HG02642 (cell line): ENCODE data around the gene YIPF2.

Experiments
- ATAC-seq: cut with Tn5 transposase; IDR thresholded peaks from one replicate; pipeline ENCODE4 v1.9.1; 2021; ENCODE audit warnings: mild to moderate bottlenecking; ENCODE audit not compliant: unreplicated experiment, poor library complexity

The YIPF2 gene

DNA sequence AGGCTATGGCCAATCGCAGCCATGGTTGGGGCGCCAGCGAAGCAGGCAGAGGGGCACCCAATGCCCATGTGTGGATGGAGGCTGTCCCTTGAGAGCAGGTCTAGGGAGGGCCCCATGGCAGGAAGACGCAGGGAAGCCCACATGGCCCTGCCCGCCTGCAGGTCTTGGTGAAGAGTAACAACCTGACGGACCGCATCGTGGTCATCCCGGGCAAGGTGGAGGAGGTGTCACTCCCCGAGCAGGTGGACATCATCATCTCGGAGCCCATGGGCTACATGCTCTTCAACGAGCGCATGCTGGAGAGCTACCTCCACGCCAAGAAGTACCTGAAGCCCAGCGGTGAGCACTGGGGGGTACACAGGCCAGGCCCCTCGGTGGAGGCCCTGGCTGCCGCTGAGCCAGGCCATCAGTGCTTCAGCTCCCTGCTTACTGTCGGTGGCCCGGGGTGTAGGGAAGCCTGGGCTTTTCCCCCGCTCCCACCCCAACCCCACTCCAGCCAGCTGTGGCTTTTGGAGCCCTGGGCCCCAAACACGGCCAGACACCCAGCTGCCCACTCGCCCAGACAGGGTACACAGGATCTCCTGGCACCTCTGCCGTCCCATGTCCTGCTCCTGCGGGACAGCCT lies 14.6 kb downstream of the YIPF2 start:
- no peak for ATAC-seq

DNA sequence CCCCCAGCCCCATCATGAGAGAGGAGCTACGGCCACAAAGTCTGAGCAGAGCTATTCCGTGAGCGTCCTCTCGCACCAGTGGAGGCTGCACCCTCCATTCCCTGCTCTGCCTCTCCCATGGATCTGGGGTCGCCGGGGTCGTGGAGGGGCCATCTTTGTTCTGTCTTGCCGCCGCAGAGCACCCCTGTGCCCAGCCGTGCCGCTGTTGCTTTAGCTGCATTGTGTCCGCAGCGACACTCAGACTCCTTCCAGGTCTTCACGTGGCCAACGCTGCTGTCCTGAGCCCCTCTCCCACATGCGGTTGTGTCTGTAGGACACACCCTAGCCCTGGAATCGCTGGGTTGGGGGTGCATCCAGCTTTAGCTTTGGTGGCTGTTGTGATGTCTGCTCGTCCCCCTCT lies 15.8 kb downstream of the YIPF2 start:
- no peak for ATAC-seq

DNA sequence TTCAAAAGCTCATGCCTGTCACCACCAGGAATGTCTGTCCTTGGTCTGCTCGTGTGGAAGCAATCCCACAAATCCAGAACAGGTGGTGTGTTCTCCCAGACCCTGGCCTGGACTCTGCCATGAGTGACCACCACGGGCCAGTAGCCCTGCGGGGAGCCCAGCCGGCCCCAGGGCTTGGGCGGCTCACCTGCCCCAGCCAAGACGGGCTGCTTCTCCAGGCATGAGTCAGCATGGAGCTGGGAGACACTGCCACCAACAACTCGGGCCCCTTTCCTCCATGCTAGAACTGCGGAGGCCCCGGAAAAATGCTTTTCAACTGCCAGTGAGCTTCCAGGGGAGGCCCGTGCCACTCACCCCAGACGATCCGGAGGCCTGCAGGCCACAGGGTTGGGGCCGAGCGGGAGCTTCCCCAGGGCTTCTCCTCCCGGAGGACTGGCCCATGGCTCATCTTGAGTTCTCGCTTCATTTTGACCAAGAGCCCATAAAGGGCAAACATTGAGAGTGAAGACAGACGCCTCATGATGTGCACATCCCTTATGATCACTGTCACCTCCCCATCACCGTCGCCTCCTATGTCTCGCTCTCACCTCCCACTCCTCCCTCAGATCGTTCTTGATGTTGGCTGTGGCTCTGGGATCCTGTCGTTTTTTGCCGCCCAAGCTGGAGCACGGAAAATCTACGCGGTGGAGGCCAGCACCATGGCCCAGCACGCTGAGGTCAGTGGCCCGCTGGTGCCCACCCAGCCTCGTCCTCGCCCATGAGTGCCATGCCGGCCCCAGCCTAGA lies 16.7 kb downstream of the YIPF2 start:
- no peak for ATAC-seq

GRCh38 chr19:10908380-10908960 lies 20.0 kb downstream of the YIPF2 start:
- no peak for ATAC-seq

DNA sequence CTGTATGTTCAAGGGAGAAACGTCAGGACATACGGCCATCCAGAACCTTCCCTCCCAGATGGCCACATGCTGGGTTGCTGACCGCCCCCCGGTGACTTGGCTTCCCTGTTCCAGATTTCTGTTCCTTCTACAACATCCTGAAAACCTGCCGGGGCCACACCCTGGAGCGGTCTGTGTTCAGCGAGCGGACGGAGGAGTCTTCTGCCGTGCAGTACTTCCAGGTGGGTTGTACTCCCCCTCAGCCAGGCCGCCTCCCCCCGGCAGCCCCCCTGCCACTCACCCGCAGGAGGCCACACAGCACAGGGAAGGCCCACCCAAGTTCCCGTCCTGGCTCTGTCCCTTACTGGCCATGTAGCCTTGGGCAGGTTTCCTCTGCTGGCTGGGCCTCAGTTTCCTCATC lies 20.5 kb downstream of the YIPF2 start:
- no peak for ATAC-seq

DNA sequence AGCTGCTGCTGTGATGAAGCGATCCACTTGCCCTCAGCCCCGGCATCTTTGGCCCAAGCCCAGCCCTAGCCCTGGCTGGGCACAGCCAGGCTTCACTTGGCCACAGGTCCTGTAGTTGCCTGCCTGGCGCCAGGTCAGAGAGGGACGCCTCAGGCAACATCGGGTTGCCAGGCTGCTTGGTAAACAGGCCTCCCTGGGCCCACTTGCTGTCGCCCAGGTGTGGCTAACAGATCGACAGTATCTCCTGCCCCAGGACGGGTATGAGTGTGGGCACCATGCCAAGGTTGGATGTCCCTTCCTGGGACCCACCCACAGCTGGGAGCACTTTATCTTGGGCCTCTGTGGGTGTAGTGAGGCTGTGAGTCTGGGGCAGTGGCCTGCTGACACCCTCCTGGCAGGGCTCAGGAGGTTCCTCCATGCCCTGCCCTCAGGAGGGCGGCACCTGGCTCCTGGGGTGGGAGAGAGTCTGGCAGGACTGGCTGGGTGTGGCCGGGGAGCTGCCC lies 29.2 kb downstream of the YIPF2 start:
- no peak for ATAC-seq

- no peak for ATAC-seq
Measured at GRCh38 chr19:10898633-10899032, 29.8 kb downstream of the YIPF2 start.

DNA sequence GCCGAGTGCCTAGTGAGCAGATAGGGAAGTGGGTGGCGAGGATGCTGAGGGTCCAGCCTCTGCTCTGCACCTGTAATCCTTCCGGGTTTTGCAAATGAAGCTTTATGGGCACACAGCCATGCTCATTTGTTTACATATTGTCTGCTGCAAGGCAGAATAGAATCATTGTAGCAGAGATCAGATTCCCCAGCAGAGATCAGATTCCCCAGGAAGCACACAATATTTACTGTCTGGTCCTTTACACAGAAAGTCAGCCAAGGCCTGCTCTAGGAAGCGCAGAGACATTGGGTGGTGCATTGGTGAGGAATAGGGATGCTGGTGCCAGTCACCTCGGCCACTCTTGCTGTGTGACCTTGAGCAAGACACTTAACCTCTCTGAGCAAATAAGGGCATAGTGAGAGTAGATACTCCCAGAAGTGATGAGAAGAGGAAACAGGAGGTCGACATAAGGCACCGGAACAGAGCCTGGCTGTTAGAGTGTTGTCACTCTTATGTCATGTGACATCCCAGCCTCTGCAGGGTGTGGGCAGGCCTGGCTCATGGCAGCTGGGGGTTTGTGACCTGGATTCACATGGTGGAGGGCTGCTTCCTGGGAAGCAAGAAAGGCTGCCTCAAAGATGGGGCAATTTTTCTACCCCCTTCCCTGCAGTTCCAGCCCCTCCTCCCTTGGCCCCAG lies 31.4 kb downstream of the YIPF2 start:
- ATAC-seq: no peak

GRCh38 chr19:10895920-10896319 lies 32.5 kb downstream of the YIPF2 start:
- no peak for ATAC-seq

DNA sequence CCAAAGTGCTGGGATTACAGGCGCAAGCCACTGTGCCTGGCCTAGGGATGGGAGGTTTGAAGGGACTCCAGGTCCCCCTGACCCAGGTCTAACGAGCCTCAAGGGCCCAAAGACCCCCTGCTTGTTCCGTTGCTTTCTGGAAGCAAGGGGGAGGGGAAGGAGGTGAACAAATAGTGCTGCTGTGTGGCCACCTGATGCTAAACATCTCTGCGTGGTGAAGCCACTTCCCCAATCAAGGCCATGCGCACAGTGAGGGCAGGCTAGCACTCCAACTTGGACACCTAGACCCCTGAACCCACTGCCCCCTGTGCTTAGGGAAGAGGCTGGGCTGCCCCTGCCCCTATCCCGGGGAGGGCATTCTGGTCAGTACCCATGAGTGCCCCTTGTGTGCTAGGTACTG lies 33.1 kb downstream of the YIPF2 start:
- ATAC-seq: no peak

DNA sequence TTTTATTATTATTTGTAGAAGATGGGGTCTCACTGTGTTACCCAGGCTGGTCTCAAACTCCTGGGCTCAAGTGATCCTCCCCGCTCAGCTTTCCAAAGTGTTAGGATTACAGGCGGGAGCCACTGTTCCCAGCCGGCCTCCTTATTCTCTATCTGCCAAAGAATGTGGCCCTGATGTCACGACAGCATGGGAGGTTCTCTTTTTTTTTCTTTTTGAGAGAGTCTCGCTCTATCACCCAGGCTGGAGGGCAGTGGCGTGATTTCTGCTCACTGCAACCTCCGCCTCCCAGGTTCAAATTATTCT lies 33.6 kb downstream of the YIPF2 start:
- no peak for ATAC-seq

DNA sequence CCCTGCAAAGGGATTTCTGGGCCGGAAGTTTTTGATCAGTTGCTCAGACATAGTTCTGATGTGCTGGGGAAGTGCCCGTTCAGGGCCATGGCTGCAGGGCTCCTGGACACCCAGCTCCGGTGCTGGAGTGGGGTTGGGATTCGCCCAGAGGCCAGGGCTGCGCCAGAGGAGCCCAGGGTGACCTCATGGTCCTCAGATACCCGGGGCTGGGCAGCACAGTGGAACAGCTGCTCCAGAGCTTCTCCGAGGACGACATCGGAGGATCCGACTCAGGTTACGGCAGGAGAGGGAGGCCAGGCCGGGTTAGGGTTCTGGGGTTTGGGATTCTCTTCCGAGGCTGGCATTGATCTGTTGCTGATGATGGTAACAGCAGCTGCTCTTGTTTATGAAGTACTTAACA lies 36.2 kb downstream of the YIPF2 start:
- no peak for ATAC-seq

DNA sequence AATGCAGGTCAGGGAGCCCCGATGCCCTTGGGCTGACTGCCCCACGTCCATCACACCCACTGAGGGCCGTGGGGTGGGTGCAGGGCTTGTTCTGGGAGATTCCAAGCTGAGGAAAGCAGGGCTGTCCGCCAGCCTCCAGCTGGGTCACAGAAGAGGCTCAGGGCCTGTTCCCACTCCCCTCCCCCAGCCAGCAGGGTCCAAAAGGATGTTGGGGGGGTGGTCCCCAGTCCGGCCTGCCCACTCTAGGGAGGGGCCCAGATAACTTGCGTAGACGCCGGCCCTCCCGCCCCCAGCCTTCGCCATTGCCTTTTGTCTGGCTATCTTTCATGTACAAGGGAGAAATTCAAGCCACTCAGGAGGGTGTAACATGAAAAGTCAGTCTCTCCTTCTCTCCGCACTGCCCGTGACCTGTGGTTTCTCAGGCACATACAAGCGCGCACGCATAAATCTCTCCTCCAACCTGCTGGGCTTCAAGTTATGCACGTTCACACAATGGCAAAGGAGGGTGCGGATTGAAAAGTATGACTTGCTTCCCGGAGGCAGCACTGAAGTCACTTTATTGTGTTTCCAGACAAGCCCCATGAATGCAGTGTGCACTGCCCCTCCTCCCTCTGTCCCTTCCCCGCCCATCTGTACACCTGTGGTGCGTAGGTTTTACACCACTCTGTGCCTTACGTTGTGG lies 36.9 kb downstream of the YIPF2 start:
- ATAC-seq: no peak

- ATAC-seq: no peak
Measured at GRCh38 chr19:10889880-10890279, 38.6 kb downstream of the YIPF2 start.

DNA sequence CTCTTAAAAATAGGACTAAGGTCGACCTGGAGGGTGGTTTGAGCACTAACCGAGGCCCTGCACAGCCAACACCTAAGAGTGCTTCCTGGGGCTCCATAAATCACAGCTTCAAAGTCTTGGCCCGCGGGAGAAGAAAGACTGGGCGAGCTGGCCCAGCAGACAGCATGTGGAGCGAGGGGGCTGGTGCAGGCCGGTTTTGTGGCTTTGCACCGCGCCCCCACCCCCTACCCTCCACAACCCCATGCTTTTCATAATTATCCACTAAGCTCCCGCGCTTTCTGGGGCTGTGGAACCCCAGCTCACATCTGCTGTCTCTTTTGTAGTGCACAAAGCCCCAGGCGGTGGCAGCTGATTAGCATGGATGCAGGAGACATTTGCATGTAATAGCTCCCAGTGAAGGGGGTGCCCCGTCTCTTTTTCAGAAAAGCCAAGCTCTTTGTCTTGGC lies 40.0 kb downstream of the YIPF2 start:
- no peak for ATAC-seq

GRCh38 chr19:10887616-10888367 lies 40.6 kb downstream of the YIPF2 start:
- ATAC-seq: no peak

DNA sequence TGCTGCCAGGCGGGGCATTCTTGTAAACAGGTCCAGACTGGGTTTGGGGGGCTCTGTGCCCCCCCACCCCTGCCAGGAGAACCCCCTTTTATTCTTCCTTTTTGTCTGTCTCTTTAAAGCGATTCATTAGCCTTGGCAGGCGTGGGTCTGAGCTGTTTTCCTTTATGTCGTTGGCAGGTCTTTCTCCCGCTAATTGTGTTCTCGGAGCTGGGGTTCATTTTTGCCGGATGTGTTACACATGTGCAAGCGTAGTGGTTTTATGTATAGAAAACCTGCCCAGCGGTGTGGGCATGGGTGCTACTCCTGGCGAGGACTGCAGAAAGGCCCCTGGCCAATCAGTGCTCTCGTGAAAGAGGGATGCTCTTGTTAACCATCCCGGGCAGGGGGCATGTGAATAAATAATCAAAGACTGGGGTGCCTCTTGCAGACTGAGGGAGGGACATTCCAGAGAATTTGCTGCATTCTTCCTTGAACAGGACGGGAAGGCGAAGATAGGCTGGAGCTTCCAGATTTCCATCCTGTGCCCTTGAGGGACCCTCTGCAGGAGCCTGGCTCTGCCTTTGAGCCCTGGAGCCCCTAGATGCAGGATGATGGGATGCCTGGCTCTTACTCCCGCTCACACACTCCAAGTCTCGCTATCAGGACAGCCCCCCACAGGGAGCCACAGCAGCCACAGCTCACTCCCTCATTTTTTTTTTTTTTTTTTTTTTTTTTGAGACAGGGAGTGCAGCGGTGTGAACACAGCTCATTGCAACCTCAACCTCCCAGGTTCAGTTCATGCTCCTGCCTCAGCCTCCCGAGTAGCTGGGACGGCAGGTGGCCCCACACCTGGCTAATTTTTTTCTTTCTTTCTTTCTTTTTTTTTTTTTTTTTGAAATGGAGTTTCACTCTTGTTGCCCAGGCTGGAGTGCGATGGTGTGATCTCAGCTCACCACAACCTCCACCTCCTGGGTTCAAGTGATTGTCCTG lies 43.0 kb downstream of the YIPF2 start:
- ATAC-seq: no peak

DNA sequence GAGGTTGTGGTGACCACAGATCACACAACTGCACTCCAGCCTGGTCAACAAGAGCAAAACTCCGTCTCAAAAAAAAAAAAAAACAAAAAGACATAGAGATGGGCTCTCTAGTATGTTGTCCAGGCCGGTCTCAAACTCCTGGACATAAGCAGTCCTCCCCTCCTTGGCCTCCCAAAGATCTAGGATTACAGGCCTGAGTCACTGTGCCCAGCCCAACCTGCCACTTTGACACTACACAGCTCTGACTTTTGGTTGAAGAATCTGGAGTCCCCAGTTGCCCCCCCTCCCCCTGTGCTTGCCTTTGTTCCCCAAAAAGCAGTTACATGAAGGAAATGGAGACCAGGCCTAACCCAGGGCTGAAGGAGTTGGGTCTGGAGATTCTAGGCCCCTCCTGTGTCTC lies 44.2 kb downstream of the YIPF2 start:
- no peak for ATAC-seq

- no peak for ATAC-seq
Measured at GRCh38 chr19:10882108-10882457, 46.4 kb downstream of the YIPF2 start.
